Gastroesophageal sphincter (tissue), 4 donors: ENCODE data around the gene PGLYRP4. TPM values are rescaled to one million over a fixed set of nuclear protein-coding genes. Genes with fewer than 3 reads are reported as not detected.

Experiments
- ATAC-seq: fragments of 150-250 bp; one replicate; pipeline ENCODE4 v1.9.1; 2016; ENCODE audit warnings: mild to moderate bottlenecking, moderate library complexity
- H3K27ac ChIP-seq, 4 donors: fragments of 200-600 bp; sonication (generic) in 3 of 4; 1 replicate in 3 of 4; 2 replicates in 1 of 4; pipeline ENCODE4 v1.5.1; 2016 to 2019
- H3K27me3 ChIP-seq: fragments of 200-600 bp; sonication (generic); one replicate; pipeline ENCODE4 v1.5.1; 2019
- H3K36me3 ChIP-seq, 2 donors: fragments of 200-600 bp; sonication (generic); one replicate each; pipeline ENCODE4 v1.5.1; 2019; ENCODE audit warnings: control low read depth in 1 of 2
- H3K4me1 ChIP-seq, 3 donors: fragments of 200-600 bp; sonication (generic); 1 replicate in 2 of 3; 2 replicates in 1 of 3; pipeline ENCODE4 v1.5.1; 2016 to 2019; ENCODE audit warnings: control low read depth in 2 of 3
- H3K4me3 ChIP-seq, 2 donors: fragments of 200-600 bp; sonication (generic); one replicate each; pipeline ENCODE4 v1.5.1; 2019; ENCODE audit warnings: mild to moderate bottlenecking in 1 of 2, moderate library complexity in 1 of 2
- H3K9me3 ChIP-seq, 3 donors: fragments of 200-600 bp; sonication (generic); one replicate each; pipeline ENCODE4 v1.5.1; 2017 to 2019; ENCODE audit warnings: control low read depth in 2 of 3
- EP300 ChIP-seq: sonication (generic); formaldehyde crosslinking; IDR thresholded peaks from one replicate; pipeline ENCODE4 v1.6.1; 2017; ENCODE audit warnings: antibody characterized with exemption, mild to moderate bottlenecking
- POLR2A ChIP-seq, 2 donors: fragments of 450-650 bp; IDR thresholded peaks; one replicate each; pipeline ENCODE4 v1.6.1; 2017; ENCODE audit warnings: antibody characterized with exemption in 2 of 2, mild to moderate bottlenecking in 2 of 2, moderate library complexity in 1 of 2
- POLR2AphosphoS5 ChIP-seq: sonication (generic); formaldehyde crosslinking; IDR thresholded peaks from one replicate; pipeline ENCODE4 v1.6.1; 2017; ENCODE audit warnings: antibody characterized with exemption
- WGBS, 2 donors: methylation state at CpG; one replicate each; pipeline ENCODE4 v1.1.5; 2018; ENCODE audit warnings: low coverage in 1 of 2; 5-methylcytosine and 5-hydroxymethylcytosine counted together
- total RNA-seq, 4 donors: library from RNA; depleted of rRNA; stranded (reverse); fragments of >200 nt; gene quantifications; one replicate each; pipeline ENCODE4 v1.1.0, GENCODE V29; 2016
- TF ChIP-seq, protein P1 (sequence below), 4 experiments: fragments of 200-600 bp in 2 of 4; fragments of 450-650 bp in 2 of 4; sonication (generic) in 1 of 4; IDR thresholded peaks; one replicate each; pipeline ENCODE4 v1.5.1; 2017 to 2019; ENCODE audit warnings: antibody characterized with exemption in 4 of 4, mild to moderate bottlenecking in 2 of 4, moderate library complexity in 2 of 4

The PGLYRP4 gene
- total RNA-seq, 4 donors from 2014 or later: not detected

DNA sequence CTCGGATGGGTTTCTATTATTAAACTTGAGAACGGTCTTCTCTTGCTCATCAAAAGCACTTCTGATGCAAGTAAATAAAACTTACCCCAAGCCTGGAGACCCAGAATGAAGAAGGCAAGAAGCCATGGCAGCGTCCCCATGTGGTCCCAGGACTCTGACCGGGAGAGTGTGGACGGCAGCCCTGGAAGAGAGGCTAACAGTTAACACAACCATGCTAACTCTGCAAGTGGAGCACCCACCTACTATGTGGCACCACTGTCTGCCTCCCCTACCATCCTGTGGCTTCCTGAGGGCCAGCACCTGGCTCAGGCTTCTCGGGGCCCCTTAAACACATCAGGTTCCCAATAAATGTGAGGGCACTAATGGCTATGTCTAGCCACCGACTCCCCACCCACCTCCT lies 38.1 kb downstream of the PGLYRP4 start:
- TF ChIP-seq, protein P1, sequence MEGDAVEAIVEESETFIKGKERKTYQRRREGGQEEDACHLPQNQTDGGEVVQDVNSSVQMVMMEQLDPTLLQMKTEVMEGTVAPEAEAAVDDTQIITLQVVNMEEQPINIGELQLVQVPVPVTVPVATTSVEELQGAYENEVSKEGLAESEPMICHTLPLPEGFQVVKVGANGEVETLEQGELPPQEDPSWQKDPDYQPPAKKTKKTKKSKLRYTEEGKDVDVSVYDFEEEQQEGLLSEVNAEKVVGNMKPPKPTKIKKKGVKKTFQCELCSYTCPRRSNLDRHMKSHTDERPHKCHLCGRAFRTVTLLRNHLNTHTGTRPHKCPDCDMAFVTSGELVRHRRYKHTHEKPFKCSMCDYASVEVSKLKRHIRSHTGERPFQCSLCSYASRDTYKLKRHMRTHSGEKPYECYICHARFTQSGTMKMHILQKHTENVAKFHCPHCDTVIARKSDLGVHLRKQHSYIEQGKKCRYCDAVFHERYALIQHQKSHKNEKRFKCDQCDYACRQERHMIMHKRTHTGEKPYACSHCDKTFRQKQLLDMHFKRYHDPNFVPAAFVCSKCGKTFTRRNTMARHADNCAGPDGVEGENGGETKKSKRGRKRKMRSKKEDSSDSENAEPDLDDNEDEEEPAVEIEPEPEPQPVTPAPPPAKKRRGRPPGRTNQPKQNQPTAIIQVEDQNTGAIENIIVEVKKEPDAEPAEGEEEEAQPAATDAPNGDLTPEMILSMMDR (IDR thresholded peaks at IDR 0.05): no peak
- TF ChIP-seq POLR2AphosphoS5: no peak
- TF ChIP-seq POLR2A (IDR thresholded peaks at IDR 0.05): no peak
- TF ChIP-seq EP300: no peak
- H3K27ac ChIP-seq: no peak overlapping the region
- H3K36me3 ChIP-seq: no peaks in the 10 kb centered on the region
- no peak for ATAC-seq
- H3K4me1 ChIP-seq: no peaks in the 10 kb centered on the region
- peaks cover 19% of the 10 kb centered on the region for H3K27me3 ChIP-seq
- peaks cover 0 to 5% (median 0%) of the 10 kb centered on the region in 3 donors for H3K9me3 ChIP-seq
- H3K4me3 ChIP-seq: no peak overlapping the region
- WGBS, 2 donors: 70% methylated on average over 2 to 5 of the region's 7 CpGs

DNA sequence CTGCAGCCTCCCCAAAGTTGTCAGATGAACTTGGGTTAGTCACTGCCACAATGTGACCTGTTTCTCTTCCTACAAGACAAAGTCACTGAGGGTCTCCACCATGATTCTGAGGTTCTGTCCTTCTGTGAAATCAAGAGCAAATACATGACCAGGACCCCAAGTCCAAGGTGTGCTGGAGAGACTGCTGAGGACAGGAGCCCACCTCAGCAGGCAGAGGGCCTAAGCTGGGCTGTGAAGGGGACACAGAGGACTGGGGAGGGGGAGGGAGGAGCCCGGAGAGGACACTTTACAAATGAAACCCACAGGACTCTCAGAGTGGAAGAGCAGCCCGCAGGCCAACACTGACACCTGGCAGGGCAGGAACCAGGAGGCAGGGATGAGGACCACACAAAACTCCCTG lies 39.2 kb downstream of the PGLYRP4 start:
- H3K36me3 ChIP-seq: no peaks in the 10 kb centered on the region
- no peak overlapping the region for H3K27ac ChIP-seq
- 83 to 86% methylated on average over 1 of the region's 2 CpGs for WGBS, 2 donors
- H3K27me3 ChIP-seq: peaks cover 19% of the 10 kb centered on the region
- H3K4me1 ChIP-seq: no peaks in the 10 kb centered on the region
- H3K4me3 ChIP-seq: no peak overlapping the region
- no peak for TF ChIP-seq POLR2AphosphoS5
- TF ChIP-seq, protein P1 (IDR thresholded peaks at IDR 0.05): no peak
- no peak for TF ChIP-seq EP300
- no peak for TF ChIP-seq POLR2A (IDR thresholded peaks at IDR 0.05)
- no peak for ATAC-seq
- H3K9me3 ChIP-seq: no peaks in the 10 kb centered on the region

DNA sequence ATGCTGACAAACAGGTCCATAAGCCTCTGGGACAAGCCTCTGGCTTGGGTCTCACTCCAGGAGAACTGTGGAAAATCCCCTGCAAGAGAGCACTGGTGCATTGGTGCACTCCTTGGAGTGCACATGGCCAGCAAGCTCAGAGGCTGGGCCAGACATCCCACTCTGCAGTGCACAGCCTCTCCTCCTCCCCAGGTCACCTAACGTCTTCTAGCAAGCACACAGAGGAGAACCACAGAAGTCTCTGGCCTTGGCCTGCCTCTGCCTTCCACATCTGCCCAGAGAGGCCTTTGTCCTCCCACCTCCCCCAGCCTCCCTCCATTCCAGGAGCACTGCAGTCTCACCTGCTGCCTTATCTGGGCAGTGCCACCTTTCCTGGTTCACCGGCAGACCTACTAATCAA lies 40.1 kb downstream of the PGLYRP4 start:
- no peak for ATAC-seq
- H3K9me3 ChIP-seq: no peaks in the 10 kb centered on the region
- WGBS, 2 donors: 80% methylated on average over 1 of the region's 2 CpGs; no CpG with 5 or more reads in 1 of the 2 donors
- peaks cover 25% of the 10 kb centered on the region for H3K27me3 ChIP-seq
- TF ChIP-seq, protein P1 (IDR thresholded peaks at IDR 0.05): no peak
- TF ChIP-seq POLR2A (IDR thresholded peaks at IDR 0.05): no peak
- TF ChIP-seq POLR2AphosphoS5: no peak
- TF ChIP-seq EP300: no peak
- no peak overlapping the region for H3K4me3 ChIP-seq
- no peaks in the 10 kb centered on the region for H3K4me1 ChIP-seq
- H3K27ac ChIP-seq: no peak overlapping the region
- H3K36me3 ChIP-seq: no peaks in the 10 kb centered on the region

DNA sequence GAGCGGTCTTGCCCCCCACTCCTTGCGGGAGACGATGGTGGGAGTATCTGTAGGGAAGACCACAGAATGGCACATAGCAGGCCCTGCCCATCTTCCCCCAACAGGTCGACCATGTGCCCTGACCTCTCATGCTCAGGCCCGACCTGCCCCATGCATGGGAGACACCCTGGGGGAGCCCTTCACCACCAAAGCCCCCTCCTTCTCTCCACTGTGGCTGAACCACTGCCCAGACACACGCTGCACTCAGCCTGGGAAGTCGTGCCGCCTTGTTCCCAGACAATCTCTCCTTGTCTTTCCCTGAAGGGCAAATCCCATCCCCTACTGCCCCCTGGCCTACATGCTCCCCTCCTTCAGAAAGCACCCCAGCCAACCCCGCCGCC lies 41.4 kb downstream of the PGLYRP4 start:
- Histone ChIP-seq H3K9me3 (no peaks in the 10 kb centered on the region), H3K36me3 (no peaks in the 10 kb centered on the region), H3K4me1 (no peaks in the 10 kb centered on the region), H3K27me3 (peaks cover 25% of the 10 kb centered on the region), H3K4me3 (no peak overlapping the region), H3K27ac (no peak overlapping the region)
- TF ChIP-seq, protein P1 (IDR thresholded peaks at IDR 0.05): no peak
- TF ChIP-seq POLR2AphosphoS5 (no peak), EP300 (no peak), POLR2A (IDR thresholded peaks at IDR 0.05) (no peak)
- no peak for ATAC-seq
- 79% methylated on average over 9 of the region's 10 CpGs; no CpG with 5 or more reads in 1 of the 2 donors for WGBS, 2 donors

DNA sequence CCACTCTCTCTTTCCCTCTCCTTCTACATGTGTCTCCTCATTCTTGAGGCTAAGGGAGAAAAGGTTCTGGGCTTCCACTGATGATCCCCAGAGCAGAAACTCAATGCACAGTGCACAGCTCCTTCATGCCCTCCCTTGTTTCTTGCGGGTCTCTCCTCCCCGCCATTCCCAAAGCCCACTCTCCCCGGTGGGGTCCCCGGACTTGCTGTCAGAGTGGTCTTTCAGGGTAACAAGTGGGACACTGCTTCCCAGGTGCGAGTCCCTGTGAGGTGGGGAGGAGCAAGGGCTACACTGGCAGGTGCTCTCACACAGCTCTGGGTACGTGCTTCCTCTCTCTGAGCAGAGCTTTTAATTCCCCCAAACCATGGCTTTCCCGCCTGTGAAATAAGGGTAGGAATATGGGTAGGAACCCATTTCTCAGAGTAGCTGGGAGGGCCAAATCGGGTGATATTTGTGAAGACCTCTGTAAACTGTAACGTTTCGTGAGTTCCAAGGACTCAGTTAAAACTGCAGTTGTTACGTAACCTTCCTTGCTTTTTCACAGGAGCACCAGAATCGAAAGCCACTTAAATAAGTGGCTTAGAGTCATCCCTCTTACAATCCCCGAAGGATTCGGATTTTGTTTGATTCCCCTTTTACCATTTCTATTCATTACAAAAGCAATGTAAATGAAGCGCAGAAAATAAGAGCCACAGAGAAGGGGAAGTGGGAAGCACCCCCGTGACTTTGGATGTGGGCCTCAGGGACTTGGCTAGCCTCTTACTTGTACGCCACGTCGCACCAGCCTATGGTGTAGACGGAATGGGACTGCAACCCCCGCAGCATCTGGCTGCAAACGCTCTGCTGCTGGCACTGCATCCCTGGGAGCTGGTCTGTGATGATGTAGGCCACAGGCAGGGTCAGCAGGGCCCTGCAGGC lies 42.1 kb downstream of the PGLYRP4 start:
- no peaks in the 10 kb centered on the region for H3K4me1 ChIP-seq
- 74 to 86% methylated on average over 12 to 16 of the region's 22 CpGs for WGBS, 2 donors
- TF ChIP-seq, protein P1 (IDR thresholded peaks at IDR 0.05): no peak
- TF ChIP-seq POLR2A (IDR thresholded peaks at IDR 0.05) (no peak), POLR2AphosphoS5 (no peak), EP300 (no peak)
- H3K36me3 ChIP-seq: no peaks in the 10 kb centered on the region
- no peak overlapping the region for H3K4me3 ChIP-seq
- H3K27me3 ChIP-seq: peaks cover 25% of the 10 kb centered on the region
- ATAC-seq: no peak
- no peaks in the 10 kb centered on the region for H3K9me3 ChIP-seq
- H3K27ac ChIP-seq: no peak overlapping the region
